Measurements from ENCODE around the gene LGI4. TPM values are rescaled to one million over a fixed set of nuclear protein-coding genes. Genes with fewer than 3 reads are reported as not detected.

The LGI4 gene
- total RNA-seq, 6 experiments from 2014 or later: 0.08 to 0.17 (median 0.10) TPM; not detected in 1

GRCh38 chr19:35115177-35115951 lies 19.5 kb downstream of the LGI4 start, which contains the start of gene FXYD3:
Gene FXYD3, plus strand, starts transcription at chr19:35115823. Its CDS starts 3,554 bp downstream, at chr19:35119377.
- Mint-ChIP-seq H3K4me1 (ENCODE audit: low read depth) (peaks cover 9% of the 10 kb centered on the region), H3K4me3 (no peak within 1 kb of the TSS), H3K27me3 (ENCODE audit: insufficient read depth) (peaks cover 17% of the 10 kb centered on the region), H3K9me3 (no peaks in the 10 kb centered on the region), H3K27ac (no peak within 1 kb of the TSS), H3K36me3 (ENCODE audit: low read depth) (no peaks in the 10 kb centered on the region)
- no peak for TF ChIP-seq CTCF (IDR thresholded peaks at IDR 0.05)
- DNase-seq: no peak

- peak; percentile 96 for TF ChIP-seq CTCF (IDR thresholded peaks at IDR 0.05)
- H3K4me1 Mint-ChIP-seq (ENCODE audit: low read depth): peaks cover 6% of the 10 kb centered on the region; the same call in 1 of the 2 replicates
- DNase-seq: no peak
- H3K36me3 Mint-ChIP-seq (ENCODE audit: low read depth): no peaks in the 10 kb centered on the region
- no peak overlapping the region for H3K4me3 Mint-ChIP-seq
- H3K27ac Mint-ChIP-seq: no peak overlapping the region
- peaks cover 21% of the 10 kb centered on the region for H3K27me3 Mint-ChIP-seq (ENCODE audit: insufficient read depth)
- H3K9me3 Mint-ChIP-seq: no peaks in the 10 kb centered on the region
Measured at GRCh38 chr19:35114353-35115176, 20.3 kb downstream of the LGI4 start.

- H3K4me3 Mint-ChIP-seq: no peak overlapping the region
- peaks cover 24% of the 10 kb centered on the region for H3K27me3 Mint-ChIP-seq (ENCODE audit: insufficient read depth)
- no peaks in the 10 kb centered on the region for H3K36me3 Mint-ChIP-seq (ENCODE audit: low read depth)
- no peaks in the 10 kb centered on the region for H3K9me3 Mint-ChIP-seq
- no peak for DNase-seq
- TF ChIP-seq CTCF (IDR thresholded peaks at IDR 0.05): no peak
- H3K4me1 Mint-ChIP-seq (ENCODE audit: low read depth): peaks cover 6% of the 10 kb centered on the region; the same call in 1 of the 2 replicates
- no peak overlapping the region for H3K27ac Mint-ChIP-seq
Measured at GRCh38 chr19:35112995-35113688, 21.7 kb downstream of the LGI4 start.

GRCh38 chr19:35110974-35111373 lies 23.9 kb downstream of the LGI4 start:
- H3K27me3 Mint-ChIP-seq (ENCODE audit: insufficient read depth): peaks cover 12% of the 10 kb centered on the region

More at GRCh38 chr19:35110974-35111373, 23.9 kb downstream of the LGI4 start:
- Mint-ChIP-seq H3K4me3 (no peak overlapping the region), H3K4me1 (ENCODE audit: low read depth) (peaks cover 6% of the 10 kb centered on the region; the same call in 1 of the 2 replicates), H3K9me3 (peaks cover 7% of the 10 kb centered on the region; the same call in 1 of the 2 replicates), H3K27ac (no peak overlapping the region), H3K36me3 (ENCODE audit: low read depth) (no peaks in the 10 kb centered on the region)
- DNase-seq: no peak
- TF ChIP-seq CTCF (IDR thresholded peaks at IDR 0.05): no peak

Data from HFFc6 (cell line).